Stimulated activated naive CD8-positive, alpha-beta T cell treated with anti-CD3 and anti-CD28 coated beads, Interleukin-15, Interleukin-2, amounts not matched to agents 100 ng/mL and 50 ng/mL, for 24 hours (primary cell): ENCODE data around the gene SYCP3.
A peak's percentile ranks its signal among the peaks of the same experiment; 100 is the strongest.

Source experiments
- H3K27ac Mint-ChIP-seq: one replicate; pipeline ENCODE4 v1.8.0; 2021; ENCODE audit warnings: mild to moderate bottlenecking, mixed read lengths
- H3K27me3 Mint-ChIP-seq: one replicate; pipeline ENCODE4 v1.8.0; 2021; ENCODE audit warnings: mixed read lengths
- H3K36me3 Mint-ChIP-seq: one replicate; pipeline ENCODE4 v1.8.0; 2021; ENCODE audit warnings: low read depth, mixed read lengths
- H3K4me1 Mint-ChIP-seq: one replicate; pipeline ENCODE4 v1.8.0; 2021; ENCODE audit warnings: low read depth, mixed read lengths
- H3K4me3 Mint-ChIP-seq: one replicate; pipeline ENCODE4 v1.8.0; 2021; ENCODE audit warnings: mild to moderate bottlenecking, mixed read lengths
- H3K9me3 Mint-ChIP-seq: one replicate; pipeline ENCODE4 v1.8.0; 2021; ENCODE audit warnings: mixed read lengths

The SYCP3 gene

DNA sequence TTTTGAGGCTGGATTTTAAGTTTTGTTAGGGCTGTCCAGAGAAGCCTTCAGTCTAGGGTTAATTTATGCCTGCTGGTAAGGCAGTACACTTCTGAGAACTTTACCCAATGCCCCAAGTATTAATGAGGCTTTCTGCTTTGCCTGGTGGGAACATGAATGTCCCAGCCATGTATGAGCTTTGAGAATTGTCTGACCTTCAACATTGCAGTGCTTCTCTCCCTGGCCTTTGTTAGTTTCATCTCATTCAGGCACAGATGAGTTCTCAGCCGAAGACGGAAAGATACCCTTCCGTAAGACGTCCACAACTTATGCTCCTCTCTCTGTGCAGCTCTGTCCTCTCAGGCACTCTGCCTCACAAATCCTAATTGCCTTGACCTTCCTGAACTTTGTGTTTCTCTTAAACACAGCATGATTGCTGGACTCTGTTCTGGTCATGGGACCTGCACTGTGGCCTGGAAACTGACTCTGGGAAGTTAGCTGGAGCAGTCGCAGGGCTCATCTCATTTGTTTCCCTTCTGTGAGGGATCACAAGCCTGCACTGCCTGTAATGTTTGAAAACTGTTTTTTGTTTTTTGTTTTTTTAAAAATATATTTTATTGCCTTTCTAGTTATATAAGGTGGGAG, 26.1 kb downstream of the SYCP3 start:
- no peak overlapping the region for H3K4me3 Mint-ChIP-seq
- no peaks in the 10 kb centered on the region for H3K9me3 Mint-ChIP-seq
- peaks cover 4% of the 10 kb centered on the region for H3K36me3 Mint-ChIP-seq
- H3K27me3 Mint-ChIP-seq, result no peaks in the 10 kb centered on the region
- no peak overlapping the region for H3K27ac Mint-ChIP-seq
- H3K4me1 Mint-ChIP-seq, result peaks cover 15% of the 10 kb centered on the region

DNA sequence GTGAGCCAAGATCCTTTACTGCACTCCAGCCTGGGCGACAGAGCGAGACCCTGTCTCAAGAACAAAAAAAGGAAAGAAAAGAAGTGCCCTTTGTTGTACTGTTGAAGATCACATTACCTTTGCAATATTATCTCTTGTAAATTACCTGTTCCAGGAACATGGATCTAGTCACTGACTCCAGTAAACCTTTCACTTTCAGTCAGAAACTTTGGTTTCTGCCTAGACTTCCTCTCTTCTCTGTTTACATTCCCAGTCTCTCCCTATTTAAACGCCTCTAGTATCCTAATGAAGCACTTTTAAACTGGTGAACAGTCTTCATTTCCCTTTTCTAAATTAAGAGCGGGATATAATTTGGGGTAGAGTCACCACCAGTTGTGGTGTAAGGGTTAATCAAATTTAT, 29.0 kb downstream of the SYCP3 start:
- peaks cover 15% of the 10 kb centered on the region for H3K4me1 Mint-ChIP-seq
- no peaks in the 10 kb centered on the region for H3K36me3 Mint-ChIP-seq
- H3K9me3 Mint-ChIP-seq, result no peaks in the 10 kb centered on the region
- no peaks in the 10 kb centered on the region for H3K27me3 Mint-ChIP-seq
- no peak overlapping the region for H3K4me3 Mint-ChIP-seq
- no peak overlapping the region for H3K27ac Mint-ChIP-seq

DNA sequence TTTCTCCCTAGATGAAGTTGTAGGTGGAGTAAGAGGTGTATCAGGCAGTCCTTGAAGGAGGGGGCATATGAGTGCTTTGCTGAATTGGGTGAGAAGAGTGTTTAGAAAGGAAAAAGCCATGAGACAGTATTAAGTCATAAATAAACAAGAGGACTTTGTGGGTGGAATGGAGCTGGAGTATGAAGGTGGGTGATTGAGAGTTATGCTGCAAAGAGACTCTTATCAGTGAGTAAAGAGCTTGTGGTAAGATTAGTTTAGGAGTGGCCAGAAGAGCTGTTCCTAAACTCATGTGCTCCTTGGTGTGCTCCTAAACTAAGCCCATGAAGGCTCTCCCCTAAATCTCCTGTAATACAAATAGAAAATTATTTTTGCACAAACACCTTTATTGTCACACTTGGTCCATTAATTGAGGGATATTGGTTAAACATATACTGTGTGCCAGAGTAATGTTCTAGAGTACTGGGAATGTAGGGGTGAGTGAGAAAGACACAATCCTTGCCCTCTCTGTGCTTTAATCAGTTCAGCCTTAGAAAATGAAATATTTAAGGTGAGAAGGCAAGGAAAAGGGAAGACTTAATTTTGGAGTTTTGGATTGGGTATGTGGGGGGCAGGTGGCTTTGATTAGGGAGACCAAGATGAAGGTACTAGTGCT, 32.0 kb downstream of the SYCP3 start:
- no peaks in the 10 kb centered on the region for H3K27me3 Mint-ChIP-seq
- H3K27ac Mint-ChIP-seq, result no peak overlapping the region
- H3K36me3 Mint-ChIP-seq, result no peaks in the 10 kb centered on the region
- peaks cover 15% of the 10 kb centered on the region for H3K4me1 Mint-ChIP-seq
- H3K9me3 Mint-ChIP-seq, result no peaks in the 10 kb centered on the region
- H3K4me3 Mint-ChIP-seq, result no peak overlapping the region

DNA sequence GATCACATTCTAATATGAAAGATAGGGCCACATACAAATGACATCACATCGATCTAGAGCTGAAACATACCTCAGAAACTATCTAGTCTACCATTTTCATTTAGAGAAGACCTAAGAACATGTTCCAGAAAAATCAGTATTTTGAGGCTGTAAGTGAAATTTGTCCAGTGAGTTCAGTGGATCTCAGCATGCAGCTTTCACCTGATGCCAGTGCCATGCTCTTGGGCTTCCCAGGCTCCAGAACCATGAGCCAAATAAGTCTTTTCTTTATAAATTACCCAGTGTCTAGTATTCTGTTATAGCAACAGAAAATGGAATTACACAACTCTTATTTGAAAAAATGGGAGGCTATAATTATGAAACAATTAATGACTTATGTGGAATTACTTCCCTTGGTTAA, 32.9 kb downstream of the SYCP3 start:
- H3K4me1 Mint-ChIP-seq, result peaks cover 15% of the 10 kb centered on the region
- H3K27me3 Mint-ChIP-seq, result no peaks in the 10 kb centered on the region
- H3K9me3 Mint-ChIP-seq, result no peaks in the 10 kb centered on the region
- H3K4me3 Mint-ChIP-seq, result no peak overlapping the region
- H3K27ac Mint-ChIP-seq, result no peak overlapping the region
- H3K36me3 Mint-ChIP-seq, result no peaks in the 10 kb centered on the region

DNA sequence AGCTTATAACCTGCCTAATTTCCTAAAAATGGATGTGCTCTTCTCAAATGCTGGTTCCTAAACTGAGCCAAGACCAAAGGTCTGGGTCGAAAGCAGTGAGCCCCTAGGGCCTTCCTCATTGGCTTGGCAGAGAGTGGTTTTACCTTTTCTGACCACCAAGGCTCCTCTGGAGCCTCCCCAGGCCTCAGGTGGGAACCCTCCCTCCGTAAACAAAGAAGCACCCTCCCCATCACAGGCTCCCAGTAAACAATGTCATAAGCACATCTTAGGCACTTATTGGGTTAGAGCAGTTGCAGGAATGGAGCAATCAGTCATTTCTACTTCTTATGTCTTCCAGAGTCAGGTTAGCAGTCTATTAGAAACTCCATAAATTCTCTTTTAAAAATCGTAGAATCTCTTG, 35.8 kb downstream of the SYCP3 start:
- no peak overlapping the region for H3K4me3 Mint-ChIP-seq
- no peaks in the 10 kb centered on the region for H3K27me3 Mint-ChIP-seq
- H3K27ac Mint-ChIP-seq, result no peak overlapping the region
- peaks cover 23% of the 10 kb centered on the region for H3K4me1 Mint-ChIP-seq
- H3K9me3 Mint-ChIP-seq, result no peaks in the 10 kb centered on the region
- H3K36me3 Mint-ChIP-seq, result no peaks in the 10 kb centered on the region

DNA sequence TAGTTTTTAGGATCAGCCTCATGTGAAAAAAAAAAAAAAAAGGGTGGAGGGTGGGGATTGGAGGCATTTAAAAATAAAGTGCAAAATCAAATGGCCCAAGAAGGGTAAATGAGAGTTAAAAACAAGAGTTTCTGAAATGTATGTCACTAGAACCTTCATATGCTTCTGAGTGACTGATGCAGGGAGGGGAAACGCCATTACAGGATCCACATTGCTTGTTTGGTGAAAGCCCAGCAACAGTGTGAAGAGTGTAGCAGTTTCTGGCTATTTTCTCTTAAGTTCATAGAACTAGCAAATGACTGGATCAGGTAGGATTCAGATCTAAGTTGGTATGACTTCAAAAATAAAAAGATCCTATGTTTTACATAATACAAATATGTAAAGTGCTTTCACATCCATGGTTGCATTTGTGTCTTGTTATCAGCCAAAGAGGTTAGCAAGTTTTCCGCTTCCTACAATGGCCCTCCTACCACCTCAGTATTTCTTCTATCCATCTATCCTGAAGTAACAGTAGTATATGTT, 38.9 kb downstream of the SYCP3 start:
- H3K9me3 Mint-ChIP-seq, result no peaks in the 10 kb centered on the region
- H3K27ac Mint-ChIP-seq, result no peak overlapping the region
- H3K4me1 Mint-ChIP-seq, result peaks cover 39% of the 10 kb centered on the region
- H3K27me3 Mint-ChIP-seq, result no peaks in the 10 kb centered on the region
- H3K4me3 Mint-ChIP-seq, result no peak overlapping the region
- no peaks in the 10 kb centered on the region for H3K36me3 Mint-ChIP-seq

DNA sequence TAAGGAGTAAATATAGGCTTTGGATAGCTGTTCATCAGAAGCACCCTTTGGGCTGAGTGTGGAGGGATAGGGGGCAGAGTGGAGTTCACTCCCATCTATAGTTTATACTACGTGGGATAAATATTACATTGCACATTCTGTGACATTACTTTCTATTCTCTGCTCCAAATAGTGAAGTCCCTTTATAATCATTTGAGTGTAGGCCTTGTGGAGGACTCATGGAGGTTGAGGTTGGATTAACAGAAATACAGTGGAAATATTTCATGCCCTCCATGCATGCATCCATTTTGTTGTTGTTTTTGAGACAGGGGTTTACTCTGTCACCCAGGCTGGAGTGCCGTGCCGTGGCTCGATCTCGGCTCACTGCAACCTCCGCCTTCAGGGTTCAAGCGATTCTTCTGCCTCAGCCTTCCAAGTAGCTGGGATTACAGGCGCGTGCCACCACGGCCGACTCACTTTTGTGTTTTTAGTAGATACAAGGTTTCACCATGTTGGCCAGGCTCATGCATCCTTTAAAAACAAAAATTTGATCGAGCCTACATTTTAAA, 40.4 kb downstream of the SYCP3 start:
- Mint-ChIP-seq H3K9me3 (no peaks in the 10 kb centered on the region), H3K4me1 (peaks cover 39% of the 10 kb centered on the region), H3K36me3 (no peaks in the 10 kb centered on the region), H3K4me3 (peak overlapping the region; percentile 88), H3K27me3 (no peaks in the 10 kb centered on the region), H3K27ac (no peak overlapping the region)

DNA sequence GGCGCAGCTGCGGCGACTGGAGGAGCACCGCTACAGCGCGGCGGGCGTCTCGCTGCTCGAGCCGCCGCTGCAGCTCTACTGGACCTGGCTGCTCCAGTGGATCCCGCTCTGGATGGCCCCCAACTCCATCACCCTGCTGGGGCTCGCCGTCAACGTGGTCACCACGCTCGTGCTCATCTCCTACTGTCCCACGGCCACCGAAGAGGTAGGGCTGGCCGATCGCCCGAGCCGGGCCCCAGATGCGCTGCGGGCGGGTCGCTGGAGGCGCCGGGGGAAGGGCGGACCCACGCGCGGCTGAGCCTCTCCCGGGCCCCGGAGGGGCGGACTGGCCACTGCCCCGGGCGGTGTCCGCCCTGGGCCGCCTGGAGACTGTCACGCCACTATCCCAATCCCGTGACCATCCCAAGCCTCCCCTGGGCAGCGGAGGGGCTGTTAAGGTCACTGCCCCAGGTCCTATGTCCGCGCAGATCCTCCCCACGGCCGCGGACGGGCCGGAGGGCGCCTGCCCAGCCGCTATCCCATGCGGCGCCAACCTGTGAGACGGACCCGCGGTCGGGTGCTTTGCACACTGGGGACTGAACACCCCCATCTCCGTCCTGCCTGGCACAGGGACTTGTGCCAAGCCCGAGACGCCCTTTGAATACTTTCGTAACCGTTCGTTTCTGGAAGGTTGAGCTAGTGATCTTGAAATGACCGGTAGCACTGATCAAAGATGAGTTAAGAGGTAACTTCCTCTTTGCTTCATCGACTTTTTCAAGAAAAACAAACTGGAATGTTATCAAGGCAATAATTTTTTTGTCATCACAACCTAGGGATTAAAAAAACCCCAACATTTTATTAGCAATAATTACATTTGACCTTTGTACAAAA, 41.1 kb downstream of the SYCP3 start:
- Mint-ChIP-seq H3K36me3 (no peaks in the 10 kb centered on the region), H3K4me1 (peaks cover 39% of the 10 kb centered on the region), H3K27ac (peak overlapping the region; percentile 78), H3K27me3 (no peaks in the 10 kb centered on the region), H3K9me3 (no peaks in the 10 kb centered on the region), H3K4me3 (peak overlapping the region; percentile 88)

DNA sequence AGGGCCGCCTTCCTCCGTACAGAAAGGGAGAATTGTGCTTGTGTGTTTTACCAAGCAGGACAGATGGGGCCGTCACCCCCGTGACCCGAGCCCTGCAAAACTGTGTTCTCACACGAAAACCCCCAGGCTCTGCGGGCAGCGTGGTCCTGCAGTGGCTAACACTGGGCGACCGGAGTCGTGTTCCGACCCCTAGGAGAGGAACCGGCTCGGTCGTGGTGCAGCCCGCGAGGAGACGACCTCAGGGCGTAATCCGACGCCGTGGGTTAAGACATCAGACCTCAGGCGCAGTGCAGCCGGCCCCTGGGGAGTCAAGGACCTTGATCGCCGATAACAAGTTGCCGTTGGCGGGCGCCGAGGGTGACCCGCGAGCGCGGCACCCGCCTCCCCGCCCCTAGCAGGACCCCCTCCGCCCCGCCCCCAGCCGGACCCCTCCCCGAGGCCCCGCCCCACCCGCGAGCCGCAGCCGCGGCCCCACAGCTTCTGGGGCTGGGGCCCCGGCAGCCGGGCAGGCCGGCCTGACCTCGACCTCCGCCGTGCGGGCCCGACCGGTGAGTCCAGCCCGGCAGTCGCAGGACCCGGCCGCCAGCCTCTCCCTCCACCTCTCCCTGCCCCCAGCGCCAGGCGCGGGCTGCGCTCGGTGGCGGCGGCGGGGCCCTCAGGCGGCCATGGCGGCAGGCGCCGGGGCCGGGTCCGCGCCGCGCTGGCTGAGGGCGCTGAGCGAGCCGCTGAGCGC, 41.9 kb downstream of the SYCP3 start, which contains the start of gene CHPT1:
Gene CHPT1, plus strand, starts transcription at position 444 of the 733 bp plus-strand sequence. Its CDS starts 222 bp downstream, at position 666.
- Mint-ChIP-seq H3K27me3 (no peaks in the 10 kb centered on the region), H3K4me3 (peak within 1 kb of the TSS; percentile 88), H3K4me1 (peaks cover 39% of the 10 kb centered on the region), H3K9me3 (no peaks in the 10 kb centered on the region), H3K36me3 (no peaks in the 10 kb centered on the region), H3K27ac (peak within 1 kb of the TSS; percentile 84)

DNA sequence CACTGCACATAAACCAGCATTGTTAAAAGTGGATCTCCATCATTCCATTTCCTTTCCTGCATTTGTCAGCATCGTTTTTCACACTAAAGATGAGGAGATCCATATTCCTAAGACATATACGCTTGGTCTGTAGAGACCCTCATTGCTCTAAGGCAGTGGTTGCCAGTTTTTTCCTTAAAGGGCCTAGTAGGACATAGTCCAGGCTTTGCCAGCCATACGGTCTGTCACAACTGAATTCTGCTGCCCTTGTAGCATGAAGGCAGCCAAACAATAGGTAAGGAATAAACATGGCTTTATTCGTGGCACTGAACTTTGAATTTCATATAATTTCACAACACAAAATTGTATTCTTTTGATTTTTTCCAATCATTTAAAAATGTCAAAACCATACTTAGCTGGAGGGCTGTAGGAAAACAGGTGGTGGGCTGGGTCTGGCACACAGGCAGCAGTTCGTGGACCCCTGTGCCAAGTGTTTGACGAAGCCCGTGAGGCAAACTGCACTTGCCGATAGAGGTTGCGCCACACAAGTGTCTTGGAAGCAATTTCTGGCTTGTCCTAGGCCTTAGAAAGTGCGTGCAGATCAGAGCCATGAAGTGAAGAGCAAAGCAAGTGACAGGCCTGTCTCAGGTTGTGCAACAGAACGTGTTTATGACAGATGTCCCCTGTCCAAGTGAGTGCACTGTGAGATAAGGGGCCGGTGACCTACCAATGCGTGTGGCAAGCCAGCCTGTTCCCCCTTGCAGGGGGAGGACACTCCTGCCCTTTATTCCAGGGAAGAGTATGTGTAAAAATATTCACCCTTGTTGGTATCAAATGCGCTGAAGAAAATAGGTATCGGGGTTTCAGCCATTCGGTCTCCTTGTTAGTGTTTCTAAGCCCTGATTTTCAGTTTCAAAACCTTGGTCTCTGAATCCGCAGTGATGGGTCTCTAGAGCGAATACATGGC, 42.7 kb downstream of the SYCP3 start:
- no peaks in the 10 kb centered on the region for H3K27me3 Mint-ChIP-seq
- peak overlapping the region; percentile 84 for H3K27ac Mint-ChIP-seq
- H3K4me1 Mint-ChIP-seq, result peaks cover 39% of the 10 kb centered on the region
- no peaks in the 10 kb centered on the region for H3K9me3 Mint-ChIP-seq
- H3K4me3 Mint-ChIP-seq, result peak overlapping the region; percentile 88
- H3K36me3 Mint-ChIP-seq, result no peaks in the 10 kb centered on the region

DNA sequence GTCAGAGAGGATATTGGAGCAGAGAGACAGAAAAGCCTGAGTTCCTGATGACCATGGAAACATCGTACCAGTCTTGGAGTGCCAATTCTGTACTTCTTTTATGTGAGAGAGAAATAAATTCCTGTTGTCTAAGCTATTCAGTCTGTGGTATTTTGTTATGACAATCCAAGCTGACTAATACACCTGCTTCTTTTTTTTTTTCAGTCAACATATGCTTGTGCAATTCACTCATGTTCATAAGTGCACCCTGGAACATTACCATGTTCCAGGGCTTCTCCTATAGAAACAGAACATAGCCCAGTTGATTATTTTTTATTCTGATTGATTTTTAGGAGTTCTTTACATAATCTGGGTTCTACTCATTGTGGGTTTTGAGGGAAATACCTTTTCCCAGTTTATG, 43.6 kb downstream of the SYCP3 start:
- no peaks in the 10 kb centered on the region for H3K36me3 Mint-ChIP-seq
- peaks cover 37% of the 10 kb centered on the region for H3K4me1 Mint-ChIP-seq

DNA sequence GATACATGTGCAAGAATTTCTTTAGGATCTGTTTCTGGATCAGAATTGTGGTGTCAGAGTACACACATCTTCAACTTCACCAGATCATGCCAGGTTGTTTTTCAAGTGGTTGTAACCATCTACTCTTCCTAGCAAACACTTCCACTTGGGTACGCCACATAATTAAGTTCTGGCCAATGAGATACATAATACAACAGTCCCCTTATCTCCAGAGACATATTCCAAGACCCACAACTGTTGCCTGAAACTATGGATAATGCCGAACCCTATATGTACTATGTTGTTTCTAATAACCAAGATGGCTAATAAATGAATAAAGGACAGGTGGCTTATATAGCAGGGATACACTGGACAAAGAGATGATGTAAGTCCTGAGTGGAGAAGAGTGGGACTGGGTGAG, 44.3 kb downstream of the SYCP3 start:
- peaks cover 29% of the 10 kb centered on the region for H3K4me1 Mint-ChIP-seq
- H3K27me3 Mint-ChIP-seq, result no peaks in the 10 kb centered on the region
- H3K36me3 Mint-ChIP-seq, result no peaks in the 10 kb centered on the region
- no peak overlapping the region for H3K4me3 Mint-ChIP-seq
- H3K27ac Mint-ChIP-seq, result no peak overlapping the region
- no peaks in the 10 kb centered on the region for H3K9me3 Mint-ChIP-seq

More for the DNA sequence above, 43.6 kb downstream of the SYCP3 start:
- no peaks in the 10 kb centered on the region for H3K27me3 Mint-ChIP-seq
- no peak overlapping the region for H3K4me3 Mint-ChIP-seq
- no peaks in the 10 kb centered on the region for H3K9me3 Mint-ChIP-seq
- no peak overlapping the region for H3K27ac Mint-ChIP-seq

DNA sequence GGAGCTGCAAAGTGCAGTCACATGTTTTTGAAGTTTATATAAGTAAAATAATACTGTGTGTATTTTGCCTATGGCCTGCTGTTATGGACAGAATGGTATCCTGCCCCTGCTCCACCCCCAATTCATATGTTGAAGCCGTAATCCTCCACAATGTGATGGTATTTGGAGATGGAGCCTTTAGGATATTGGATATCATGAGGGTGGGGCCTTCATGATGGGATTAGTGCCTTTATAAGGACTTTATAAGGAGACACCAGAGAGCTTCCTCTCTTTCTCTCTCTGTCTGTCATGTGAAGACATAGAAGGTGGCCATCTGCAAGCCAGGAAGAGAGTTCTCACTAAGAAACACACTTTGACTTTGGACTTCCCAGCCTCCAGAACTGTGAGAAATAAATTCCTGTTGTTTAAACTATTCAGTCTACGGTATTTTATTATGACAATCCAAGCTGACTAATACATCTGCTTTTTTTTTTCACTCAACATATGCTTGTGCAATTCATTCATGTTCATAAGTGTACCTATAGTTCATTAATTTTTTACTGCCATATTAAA, 44.9 kb downstream of the SYCP3 start:
- H3K36me3 Mint-ChIP-seq, result no peaks in the 10 kb centered on the region
- H3K9me3 Mint-ChIP-seq, result no peaks in the 10 kb centered on the region
- no peak overlapping the region for H3K27ac Mint-ChIP-seq
- H3K4me1 Mint-ChIP-seq, result peaks cover 23% of the 10 kb centered on the region
- H3K27me3 Mint-ChIP-seq, result no peaks in the 10 kb centered on the region
- no peak overlapping the region for H3K4me3 Mint-ChIP-seq
